HepG2 (cell line): ENCODE results near the gene UBALD1. TPM values are rescaled to one million over a fixed set of nuclear protein-coding genes. Genes with fewer than 3 reads are reported as not detected.

Experiments
- HIVEP1 ChIP-seq: sonication (generic); formaldehyde crosslinking; IDR thresholded peaks from 2 replicates; pipeline ENCODE4 v1.4.0; 2020; ENCODE audit warnings: mild to moderate bottlenecking, missing genetic modification reagents
- NR0B2 ChIP-seq: sonication (generic); formaldehyde crosslinking; IDR thresholded peaks from 2 replicates; pipeline ENCODE4 v1.4.0; 2020; ENCODE audit warnings: mild to moderate bottlenecking, missing genetic modification reagents
- ONECUT2 ChIP-seq: sonication (generic); formaldehyde crosslinking; IDR thresholded peaks from 2 replicates; pipeline ENCODE4 v1.4.0; 2020; ENCODE audit warnings: missing genetic modification reagents
- RCOR2 ChIP-seq: IDR thresholded peaks from 2 replicates; pipeline ENCODE4 v1.6.1; 2016; ENCODE audit warnings: missing biosample characterization, missing genetic modification reagents
- SNAPC5 ChIP-seq: sonication (generic); formaldehyde crosslinking; IDR thresholded peaks from 2 replicates; pipeline ENCODE4 v1.8.1; 2023; ENCODE audit warnings: mild to moderate bottlenecking, missing genetic modification reagents, borderline replicate concordance
- ZBTB8A ChIP-seq: sonication (generic); formaldehyde crosslinking; IDR thresholded peaks from 2 replicates; pipeline ENCODE4 v1.4.0; 2020; ENCODE audit warnings: mild to moderate bottlenecking, low read depth, missing genetic modification reagents, borderline replicate concordance
- ZFP90 ChIP-seq: sonication (generic); formaldehyde crosslinking; IDR thresholded peaks from 2 replicates; pipeline ENCODE4 v1.8.0; 2022; ENCODE audit warnings: missing genetic modification reagents, mild to moderate bottlenecking, inconsistent platforms, borderline replicate concordance
- ZNF121 ChIP-seq: sonication (generic); formaldehyde crosslinking; IDR thresholded peaks from 2 replicates; pipeline ENCODE4 v1.5.0; 2020; ENCODE audit warnings: mild to moderate bottlenecking, missing genetic modification reagents
- ZNF343 ChIP-seq: sonication (generic); formaldehyde crosslinking; IDR thresholded peaks from 2 replicates; pipeline ENCODE4 v1.4.0; 2020; ENCODE audit warnings: mild to moderate bottlenecking, missing genetic modification reagents
- ZNF546 ChIP-seq: sonication (generic); formaldehyde crosslinking; conservative IDR thresholded peaks from 2 replicates; pipeline ENCODE4 v1.8.1; 2023; ENCODE audit warnings: mild to moderate bottlenecking, missing genetic modification reagents
- ZNF609 ChIP-seq: sonication (generic); formaldehyde crosslinking; IDR thresholded peaks from 2 replicates; pipeline ENCODE4 v1.4.0; 2020; ENCODE audit warnings: mild to moderate bottlenecking, missing genetic modification reagents, borderline replicate concordance
- ZNF646 ChIP-seq: sonication (generic); formaldehyde crosslinking; IDR thresholded peaks from 2 replicates; pipeline ENCODE4 v1.9.0; 2021; ENCODE audit warnings: mild to moderate bottlenecking, missing genetic modification reagents
- ZNF7 ChIP-seq: IDR thresholded peaks from 2 replicates; pipeline ENCODE4 v1.6.1; 2016; ENCODE audit warnings: missing biosample characterization, missing genetic modification reagents
- ZNF839 ChIP-seq: sonication (generic); formaldehyde crosslinking; IDR thresholded peaks from 2 replicates; pipeline ENCODE4 v1.4.0; 2020; ENCODE audit warnings: missing genetic modification reagents, mild to moderate bottlenecking, borderline replicate concordance
- polyA plus RNA-seq, 8 experiments: library from polyadenylated mRNA; depleted of rRNA in 3 of 8; stranded (reverse) in 7 of 8; unstranded in 1 of 8; fragments of >200 nt; fragmentation: Illumina TruSeq in 4 of 8; extraction: Trizol in 4 of 8; gene quantifications; 2 replicates each; pipeline versions ENCODE4 v1.2.1 to v1.2.3, GENCODE V29; 2011 to 2016; ENCODE audit warnings: low read depth in 4 of 8, missing spikeins in 1 of 8, mixed read lengths in 1 of 8; ENCODE audit not compliant: insufficient read depth in 1 of 8
- total RNA-seq, 5 experiments: library from RNA; depleted of rRNA; stranded (reverse); fragments of >200 nt; fragmentation: Illumina TruSeq; extraction: Trizol; gene quantifications; 2 replicates each; pipeline ENCODE4 v1.2.3, GENCODE V29; 2016; ENCODE audit warnings: low read depth in 1 of 5

UBALD1 gene
- total and polyA plus RNA-seq, 2 of the 13 experiments (the other 11 are each of a cell fraction or from before 2014, with no cell fraction given) = 6.8 to 12.3 TPM

GRCh38 chr16:4663777-4664465 is 49.2 kb upstream of the UBALD1 start (continued):
- TF ChIP-seq RCOR2 (CRISPR knock-in tag) (peak; percentile 55; the same call in 1 of the 2 replicates), ZNF343 (CRISPR knock-in tag) (peak; percentile 67; the same call in 1 of the 2 replicates), ZNF609 (CRISPR knock-in tag) (peak; percentile 75), NR0B2 (CRISPR knock-in tag) (peak; percentile 90), ZNF121 (CRISPR knock-in tag) (no peak; the same call in 1 of the 2 replicates), SNAPC5 (CRISPR knock-in tag) (no peak; the same call in 1 of the 2 replicates), ZNF646 (CRISPR knock-in tag) (0 out of 2 replicates have a peak, but pooled peaks have one; percentile 49), ONECUT2 (CRISPR knock-in tag) (0 out of 2 replicates have a peak, but pooled peaks have one; percentile 16), HIVEP1 (CRISPR knock-in tag) (peak; percentile 93), ZBTB8A (no peak; the same call in 1 of the 2 replicates), ZNF839 (CRISPR knock-in tag) (no peak; the same call in 1 of the 2 replicates), ZNF546 (CRISPR knock-in tag) (peak; percentile 74), ZNF7 (CRISPR knock-in tag) (no peak), ZFP90 (CRISPR knock-in tag) (peak; percentile 87; the same call in 1 of the 2 replicates)
